Esophagus squamous epithelium (tissue), 5 donors: ENCODE data around the gene TPCN2. TPM values are rescaled to one million over a fixed set of nuclear protein-coding genes. Genes with fewer than 3 reads are reported as not detected.
A peak's percentile ranks its signal among the peaks of the same experiment; 100 is the strongest.

Experiments used
- DNase-seq: peaks from one replicate; lab custom pipeline; 2025; lab: John Stamatoyannopoulos, UW
- H3K27ac ChIP-seq, 4 donors: fragments of 200-600 bp; sonication (generic); one replicate each; pipeline ENCODE4 v1.5.1; 2016 to 2019; ENCODE audit warnings: mild to moderate bottlenecking in 1 of 4
- H3K27me3 ChIP-seq, 4 donors: fragments of 200-600 bp; sonication (generic); 1 replicate in 3 of 4; 2 replicates in 1 of 4; pipeline versions ENCODE4 v1.5.1 to v1.6.0; 2017 to 2021; ENCODE audit warnings: antibody characterized with exemption in 1 of 4
- H3K36me3 ChIP-seq, 3 donors: fragments of 200-600 bp; sonication (generic); one replicate each; pipeline ENCODE4 v1.5.1; 2016 to 2019
- H3K4me1 ChIP-seq, 3 donors: fragments of 200-600 bp; sonication (generic); one replicate each; pipeline ENCODE4 v1.5.1; 2017 to 2019
- H3K4me3 ChIP-seq, 4 donors: fragments of 200-600 bp; sonication (generic); 1 replicate in 3 of 4; 2 replicates in 1 of 4; pipeline ENCODE4 v1.5.1; 2016 to 2019; ENCODE audit warnings: mild to moderate bottlenecking in 2 of 4, moderate library complexity in 1 of 4
- H3K9me3 ChIP-seq, 3 donors: fragments of 200-600 bp; sonication (generic); one replicate each; pipeline ENCODE4 v1.5.1; 2016 to 2019
- POLR2A ChIP-seq, 4 donors: fragments of 450-650 bp; IDR thresholded peaks; one replicate each; pipeline ENCODE4 v1.6.1; 2017; ENCODE audit warnings: antibody characterized with exemption in 4 of 4, mild to moderate bottlenecking in 4 of 4, moderate library complexity in 3 of 4
- WGBS, 2 donors: methylation state at CpG; one replicate each; pipeline ENCODE4 v1.1.5; 2018; 5-methylcytosine and 5-hydroxymethylcytosine counted together
- intact Hi-C: fragments of 100-400 bp; cut with DNase I; formaldehyde crosslinking; loops from one replicate; pipeline ENCODE4 v1.15.0; 2022
- total RNA-seq, 4 donors: library from RNA; depleted of rRNA; stranded (reverse); fragments of >200 nt; gene quantifications; one replicate each; pipeline ENCODE4 v1.1.0, GENCODE V29; 2016
- TF ChIP-seq, protein P1 (sequence below), 6 experiments: fragments of 450-650 bp in 4 of 6; fragments of 200-600 bp in 2 of 6; sonication (generic) in 2 of 6; IDR thresholded peaks; one replicate each; pipeline ENCODE4 v1.5.1; 2016 to 2019; ENCODE audit warnings: antibody characterized with exemption in 6 of 6, mild to moderate bottlenecking in 4 of 6, moderate library complexity in 4 of 6
- donor health status: DM: yes; HTN: yes; CAD: no.

The TPCN2 gene
- total RNA-seq, 4 donors from 2014 or later, result 7.9 to 12.0 (median 9.1) TPM

DNA sequence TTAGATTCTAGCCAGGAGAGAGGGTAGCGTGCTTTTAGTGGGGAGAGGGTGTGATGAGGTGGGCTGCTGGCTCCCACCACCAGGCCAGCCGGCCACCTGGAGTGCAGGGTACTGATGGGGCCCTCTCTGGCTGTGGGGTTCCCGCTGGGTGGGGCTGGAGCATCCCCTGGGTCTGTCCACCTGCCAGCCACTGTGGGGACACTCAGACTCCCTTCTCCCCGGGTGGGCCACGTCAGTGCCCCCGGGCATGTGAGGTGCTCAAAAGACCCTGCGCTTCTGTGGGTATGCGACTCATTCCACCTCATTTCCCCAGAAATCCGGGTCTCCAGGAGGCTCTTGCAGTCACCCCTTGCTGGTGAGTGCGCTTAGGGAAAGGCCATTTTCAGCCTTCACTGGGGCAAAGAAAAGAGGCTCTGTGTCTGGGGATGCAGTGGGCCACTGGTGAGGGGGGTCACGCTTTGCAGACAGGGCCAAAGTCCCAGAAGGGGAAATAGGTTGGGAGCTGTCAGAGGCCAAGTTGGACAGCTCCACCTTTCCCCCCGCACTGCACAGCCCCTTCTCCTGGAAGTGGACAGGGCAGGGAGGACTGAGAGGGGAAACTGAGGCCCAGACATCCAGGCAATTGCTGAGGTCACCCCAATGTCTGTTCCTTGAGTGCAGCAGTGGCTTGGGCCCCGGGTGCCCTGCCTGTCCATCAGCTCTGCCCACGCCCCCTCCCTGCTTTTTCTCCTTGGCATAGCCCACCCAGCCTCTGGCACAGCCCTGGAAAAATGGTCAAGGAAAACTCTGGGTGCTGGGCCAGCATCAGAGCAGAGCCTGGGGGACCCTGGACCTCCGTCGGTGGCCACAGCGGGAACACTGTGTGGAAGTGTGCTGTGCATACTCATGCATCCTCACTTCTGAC is 53.3 kb downstream of the TPCN2 start:
- intact Hi-C loops, result loop anchor here (5.0 kb wide), 1 partner anchor 540 kb away; the partner anchor contains the start of gene CCND1
- Histone ChIP-seq H3K9me3 (no peaks in the 10 kb centered on the region), H3K36me3 (no peaks in the 10 kb centered on the region), H3K27ac (no peak overlapping the region), H3K4me3 (no peak overlapping the region), H3K27me3 (peaks cover 0 to 14% (median 0%) of the 10 kb centered on the region in 4 donors), H3K4me1 (peaks cover 0 to 31% (median 7%) of the 10 kb centered on the region in 3 donors)
- no peak for DNase-seq
- WGBS, 2 donors, result 34 to 67% methylated on average over 3 to 4 of the region's 17 CpGs
- no peak for TF ChIP-seq POLR2A (IDR thresholded peaks at IDR 0.05)
- TF ChIP-seq, protein P1, sequence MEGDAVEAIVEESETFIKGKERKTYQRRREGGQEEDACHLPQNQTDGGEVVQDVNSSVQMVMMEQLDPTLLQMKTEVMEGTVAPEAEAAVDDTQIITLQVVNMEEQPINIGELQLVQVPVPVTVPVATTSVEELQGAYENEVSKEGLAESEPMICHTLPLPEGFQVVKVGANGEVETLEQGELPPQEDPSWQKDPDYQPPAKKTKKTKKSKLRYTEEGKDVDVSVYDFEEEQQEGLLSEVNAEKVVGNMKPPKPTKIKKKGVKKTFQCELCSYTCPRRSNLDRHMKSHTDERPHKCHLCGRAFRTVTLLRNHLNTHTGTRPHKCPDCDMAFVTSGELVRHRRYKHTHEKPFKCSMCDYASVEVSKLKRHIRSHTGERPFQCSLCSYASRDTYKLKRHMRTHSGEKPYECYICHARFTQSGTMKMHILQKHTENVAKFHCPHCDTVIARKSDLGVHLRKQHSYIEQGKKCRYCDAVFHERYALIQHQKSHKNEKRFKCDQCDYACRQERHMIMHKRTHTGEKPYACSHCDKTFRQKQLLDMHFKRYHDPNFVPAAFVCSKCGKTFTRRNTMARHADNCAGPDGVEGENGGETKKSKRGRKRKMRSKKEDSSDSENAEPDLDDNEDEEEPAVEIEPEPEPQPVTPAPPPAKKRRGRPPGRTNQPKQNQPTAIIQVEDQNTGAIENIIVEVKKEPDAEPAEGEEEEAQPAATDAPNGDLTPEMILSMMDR (IDR thresholded peaks at IDR 0.05), result no peak

DNA sequence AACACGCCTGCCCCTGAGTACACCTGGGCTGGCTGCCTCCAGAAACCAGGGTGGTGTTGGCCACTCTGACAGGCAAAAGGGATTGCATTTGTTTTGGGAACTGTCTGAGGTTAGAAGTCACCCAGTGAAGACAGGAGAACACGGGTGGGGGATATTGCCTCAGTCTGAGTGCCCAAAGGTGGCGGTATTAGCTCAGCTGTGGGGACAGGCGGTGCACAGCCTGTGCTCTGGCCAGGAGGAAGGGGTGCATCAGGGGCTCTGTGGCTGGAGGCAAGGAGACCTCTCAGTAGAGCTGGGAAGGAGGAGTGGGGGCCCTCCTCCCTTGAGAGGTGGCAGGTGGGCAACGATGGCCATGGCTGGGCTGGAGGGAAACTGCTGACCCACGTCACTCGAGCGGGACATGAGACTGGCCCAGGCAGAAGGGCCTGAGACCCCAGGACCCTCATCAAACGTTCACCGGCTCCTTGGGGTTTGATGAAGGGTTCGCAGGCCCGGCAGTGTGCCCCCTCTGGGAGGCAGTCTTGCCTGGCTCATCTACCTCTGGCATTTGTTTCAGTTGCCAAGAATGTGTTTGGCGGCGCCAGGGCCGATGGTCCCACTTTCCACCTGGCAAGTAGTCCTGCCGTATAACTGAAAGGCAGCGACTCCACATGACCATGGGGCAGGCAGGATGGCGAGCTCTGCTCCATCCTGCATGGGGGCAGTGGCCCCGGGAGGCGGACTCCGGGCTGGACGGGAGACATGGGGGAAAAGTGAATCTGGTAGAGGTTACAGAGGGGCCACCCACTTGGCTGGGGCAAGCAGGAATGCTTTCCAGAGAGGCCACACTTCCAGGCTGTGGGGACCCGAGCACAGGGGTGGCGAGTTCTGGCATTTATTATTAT is 54.2 kb downstream of the TPCN2 start:
- 52 to 64% methylated on average over 5 to 13 of the region's 24 CpGs for WGBS, 2 donors
- intact Hi-C loops, result loop anchor here (5.0 kb wide), 1 partner anchor 539 kb away; the partner anchor contains the start of gene CCND1
- Histone ChIP-seq H3K4me3 (no peak overlapping the region), H3K27ac (no peak overlapping the region), H3K4me1 (peaks cover 0 to 31% (median 7%) of the 10 kb centered on the region in 3 donors), H3K27me3 (peaks cover 0 to 14% (median 0%) of the 10 kb centered on the region in 4 donors), H3K9me3 (no peaks in the 10 kb centered on the region), H3K36me3 (no peaks in the 10 kb centered on the region)
- TF ChIP-seq, protein P1 (IDR thresholded peaks at IDR 0.05), result peak in 1 of 6 experiments; percentile 15
- no peak for TF ChIP-seq POLR2A (IDR thresholded peaks at IDR 0.05)
- DNase-seq, result no peak

- no peaks in the 10 kb centered on the region for H3K36me3 ChIP-seq
- H3K27me3 ChIP-seq, result peaks cover 0 to 14% (median 0%) of the 10 kb centered on the region in 4 donors
- intact Hi-C loops, result loop anchor here (5.0 kb wide), 1 partner anchor 538 kb away; the partner anchor contains the start of gene CCND1
- peaks cover 0 to 31% (median 7%) of the 10 kb centered on the region in 3 donors for H3K4me1 ChIP-seq
- H3K4me3 ChIP-seq, result no peak overlapping the region
- DNase-seq, result no peak
- no peak overlapping the region for H3K27ac ChIP-seq
- no peak for TF ChIP-seq POLR2A (IDR thresholded peaks at IDR 0.05)
- TF ChIP-seq, protein P1 (IDR thresholded peaks at IDR 0.05), result no peak
- WGBS, 2 donors, result 63 to 81% methylated on average over 5 to 11 of the region's 14 CpGs
- H3K9me3 ChIP-seq, result no peaks in the 10 kb centered on the region
These were observed 55.6 kb downstream of the TPCN2 start for GRCh38 chr11:69104212-69104855.

GRCh38 chr11:69104856-69105395 is 56.2 kb downstream of the TPCN2 start:
- Histone ChIP-seq H3K27me3 (peaks cover 0 to 14% (median 0%) of the 10 kb centered on the region in 4 donors), H3K27ac (no peak overlapping the region), H3K9me3 (no peaks in the 10 kb centered on the region), H3K36me3 (no peaks in the 10 kb centered on the region), H3K4me3 (no peak overlapping the region), H3K4me1 (peaks cover 0 to 31% (median 7%) of the 10 kb centered on the region in 3 donors)
- DNase-seq, result no peak
- 83 to 90% methylated on average over 9 to 20 of the region's 21 CpGs for WGBS, 2 donors
- no peak for TF ChIP-seq POLR2A (IDR thresholded peaks at IDR 0.05)
- TF ChIP-seq, protein P1 (IDR thresholded peaks at IDR 0.05), result no peak
- intact Hi-C loops, result loop anchor here (5.0 kb wide), 1 partner anchor 537 kb away; the partner anchor contains the start of gene CCND1
